ENCODE measurements around the gene FRMD4A.

Gene FRMD4A

DNA sequence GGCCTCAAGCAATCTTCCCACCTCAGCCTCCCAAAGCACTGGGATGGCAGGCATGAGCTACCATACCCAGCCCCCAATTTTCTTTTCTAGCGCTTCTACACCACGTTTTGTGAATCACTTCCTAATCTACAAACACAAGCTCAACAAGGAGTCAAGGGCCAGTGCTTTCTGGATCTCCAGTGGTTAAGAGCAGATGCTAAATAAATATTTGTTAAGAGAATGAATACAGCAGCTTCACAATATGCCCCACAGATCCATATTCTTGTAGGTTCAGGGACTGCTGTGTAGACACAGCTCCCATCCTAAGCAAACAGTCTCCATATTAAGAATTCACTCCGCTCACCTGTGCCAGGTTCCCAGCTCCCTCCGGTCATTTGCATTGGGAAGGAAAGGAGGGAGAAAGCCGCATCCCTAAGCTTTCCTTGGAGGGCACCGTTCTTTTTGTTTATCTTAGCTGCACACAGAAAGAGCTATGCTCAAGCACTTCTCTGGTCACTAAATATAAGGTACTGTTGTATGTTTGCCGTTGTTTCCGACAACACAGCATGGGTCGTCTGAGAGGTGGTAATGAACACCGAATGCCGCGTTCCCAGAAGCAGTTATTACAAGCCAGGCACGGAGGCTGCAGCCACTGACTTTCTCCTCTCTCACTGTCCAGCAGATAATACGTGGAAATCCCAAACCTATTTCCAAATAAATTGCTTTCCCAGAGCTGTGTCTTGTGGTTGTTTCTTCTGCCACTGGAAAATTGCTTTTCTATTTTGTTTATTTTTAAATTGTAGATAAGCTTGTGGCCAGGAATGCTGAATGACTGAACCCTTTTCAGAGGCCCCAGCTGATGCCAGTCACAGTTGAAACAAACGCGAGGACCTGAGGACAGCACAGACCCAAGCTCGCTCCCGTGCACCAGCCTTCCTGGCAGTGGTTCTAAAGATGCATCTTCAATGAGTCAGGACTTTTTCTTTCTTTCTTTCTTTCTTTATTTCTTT, 526.9 kb downstream of the FRMD4A start:
- Mint-ChIP-seq H3K27me3 (ENCODE audit: low read depth) (no peaks in the 10 kb centered on the region), H3K4me3 (no peak overlapping the region)
- TF ChIP-seq, protein P1, sequence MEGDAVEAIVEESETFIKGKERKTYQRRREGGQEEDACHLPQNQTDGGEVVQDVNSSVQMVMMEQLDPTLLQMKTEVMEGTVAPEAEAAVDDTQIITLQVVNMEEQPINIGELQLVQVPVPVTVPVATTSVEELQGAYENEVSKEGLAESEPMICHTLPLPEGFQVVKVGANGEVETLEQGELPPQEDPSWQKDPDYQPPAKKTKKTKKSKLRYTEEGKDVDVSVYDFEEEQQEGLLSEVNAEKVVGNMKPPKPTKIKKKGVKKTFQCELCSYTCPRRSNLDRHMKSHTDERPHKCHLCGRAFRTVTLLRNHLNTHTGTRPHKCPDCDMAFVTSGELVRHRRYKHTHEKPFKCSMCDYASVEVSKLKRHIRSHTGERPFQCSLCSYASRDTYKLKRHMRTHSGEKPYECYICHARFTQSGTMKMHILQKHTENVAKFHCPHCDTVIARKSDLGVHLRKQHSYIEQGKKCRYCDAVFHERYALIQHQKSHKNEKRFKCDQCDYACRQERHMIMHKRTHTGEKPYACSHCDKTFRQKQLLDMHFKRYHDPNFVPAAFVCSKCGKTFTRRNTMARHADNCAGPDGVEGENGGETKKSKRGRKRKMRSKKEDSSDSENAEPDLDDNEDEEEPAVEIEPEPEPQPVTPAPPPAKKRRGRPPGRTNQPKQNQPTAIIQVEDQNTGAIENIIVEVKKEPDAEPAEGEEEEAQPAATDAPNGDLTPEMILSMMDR (IDR thresholded peaks at IDR 0.05; ENCODE audit: unreplicated experiment in 3 of 3): no peak

DNA sequence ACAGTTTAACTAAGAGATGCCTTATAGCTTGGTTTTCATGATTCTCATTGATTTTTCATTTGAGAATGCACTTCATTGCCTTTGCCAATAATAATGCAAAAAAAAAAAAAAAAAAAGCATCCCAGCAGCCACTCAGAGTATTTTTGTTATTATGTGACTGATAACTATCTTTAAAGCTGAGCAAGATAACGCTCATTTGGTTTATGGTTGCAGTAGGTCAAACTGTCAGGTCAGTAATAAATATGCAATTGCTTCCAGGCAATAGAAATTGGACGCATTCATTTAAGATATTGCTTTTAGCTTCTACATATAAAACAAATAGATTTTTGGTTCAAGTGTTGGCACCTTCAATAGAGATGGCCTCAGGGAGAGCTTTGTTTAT, 528.8 kb downstream of the FRMD4A start:
- Mint-ChIP-seq H3K4me3 (no peak overlapping the region), H3K4me1 (peaks cover 7% of the 10 kb centered on the region), H3K27ac (no peak overlapping the region), H3K36me3 (ENCODE audit: low read depth) (peaks cover 14% of the 10 kb centered on the region), H3K9me3 (no peaks in the 10 kb centered on the region), H3K27me3 (ENCODE audit: low read depth) (no peaks in the 10 kb centered on the region)
- TF ChIP-seq, protein P1 (IDR thresholded peaks at IDR 0.05; ENCODE audit: unreplicated experiment in 3 of 3): no peak

More for the DNA sequence above, 526.9 kb downstream of the FRMD4A start:
- Mint-ChIP-seq H3K27ac (peak overlapping the region in 2 of 3 experiments; percentile 9 to 33), H3K36me3 (ENCODE audit: low read depth) (peaks cover 11% of the 10 kb centered on the region), H3K4me1 (peaks cover 13% of the 10 kb centered on the region), H3K9me3 (no peaks in the 10 kb centered on the region)

DNA sequence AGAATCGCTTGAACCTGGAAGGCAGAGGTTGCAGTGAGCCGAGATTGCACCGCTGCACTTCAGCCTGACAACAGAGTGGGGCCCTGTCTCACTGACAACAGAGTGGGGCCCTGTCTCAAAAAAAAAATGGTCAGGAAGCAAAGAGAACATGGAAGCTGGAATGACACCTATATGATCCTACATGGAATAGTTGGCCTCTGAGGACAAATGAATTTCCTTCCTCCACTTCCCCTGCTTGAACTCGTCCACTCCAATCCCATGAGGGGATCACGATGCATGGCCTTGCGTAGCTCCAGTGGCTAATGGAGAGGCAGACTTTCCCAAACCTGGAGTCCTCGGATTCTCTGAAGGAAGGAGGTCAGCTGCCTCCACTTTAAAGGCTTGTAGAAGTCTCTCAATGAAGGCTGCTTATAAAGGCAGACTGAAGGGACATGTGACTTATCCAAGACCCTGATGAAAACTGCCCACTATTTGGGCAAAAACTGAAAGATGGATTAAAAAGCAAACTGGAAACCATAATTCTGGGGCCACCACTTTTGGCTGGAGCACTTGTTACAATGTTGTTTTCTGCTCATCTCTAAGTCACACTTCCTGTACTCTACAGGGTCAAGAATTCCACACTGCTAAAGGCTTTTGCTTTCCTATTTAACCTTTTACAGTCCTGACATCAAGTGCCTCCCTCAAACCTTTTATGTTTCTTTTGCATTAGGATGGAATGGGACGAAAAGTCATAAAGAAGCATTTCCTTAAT, 529.4 kb downstream of the FRMD4A start:
- Mint-ChIP-seq H3K4me3 (no peak overlapping the region), H3K4me1 (peaks cover 9% of the 10 kb centered on the region), H3K9me3 (no peaks in the 10 kb centered on the region), H3K36me3 (ENCODE audit: low read depth) (peaks cover 15% of the 10 kb centered on the region), H3K27ac (no peak overlapping the region), H3K27me3 (ENCODE audit: low read depth) (no peaks in the 10 kb centered on the region)
- TF ChIP-seq, protein P1 (IDR thresholded peaks at IDR 0.05; ENCODE audit: unreplicated experiment in 3 of 3): no peak

DNA sequence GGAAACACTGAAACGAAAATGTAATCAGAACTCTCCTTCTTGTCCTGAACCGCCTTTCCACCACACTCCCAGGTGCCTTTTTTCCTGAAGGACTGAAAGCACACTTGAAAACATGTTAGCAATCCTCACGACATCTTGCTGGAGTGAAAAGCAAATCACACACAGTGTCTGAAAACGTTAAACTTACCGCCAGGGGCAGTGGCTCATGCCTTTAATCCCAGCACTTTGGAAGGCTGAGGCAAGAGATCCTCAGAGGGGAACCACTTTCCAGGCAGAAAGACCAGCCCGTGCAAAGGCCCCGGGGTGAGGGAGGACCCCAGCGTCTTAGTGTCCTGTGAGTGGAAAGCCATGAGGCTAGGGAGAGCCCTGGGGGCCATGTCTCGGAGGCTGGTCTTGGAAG, 533.6 kb downstream of the FRMD4A start:
- TF ChIP-seq, protein P1 (IDR thresholded peaks at IDR 0.05; ENCODE audit: unreplicated experiment in 3 of 3): no peak
- Mint-ChIP-seq H3K27me3 (ENCODE audit: low read depth) (no peaks in the 10 kb centered on the region), H3K9me3 (no peaks in the 10 kb centered on the region), H3K36me3 (ENCODE audit: low read depth) (peaks cover 43% of the 10 kb centered on the region), H3K27ac (peak overlapping the region in 1 of 3 experiments; percentile 82), H3K4me3 (no peak overlapping the region), H3K4me1 (peaks cover 22% of the 10 kb centered on the region)

DNA sequence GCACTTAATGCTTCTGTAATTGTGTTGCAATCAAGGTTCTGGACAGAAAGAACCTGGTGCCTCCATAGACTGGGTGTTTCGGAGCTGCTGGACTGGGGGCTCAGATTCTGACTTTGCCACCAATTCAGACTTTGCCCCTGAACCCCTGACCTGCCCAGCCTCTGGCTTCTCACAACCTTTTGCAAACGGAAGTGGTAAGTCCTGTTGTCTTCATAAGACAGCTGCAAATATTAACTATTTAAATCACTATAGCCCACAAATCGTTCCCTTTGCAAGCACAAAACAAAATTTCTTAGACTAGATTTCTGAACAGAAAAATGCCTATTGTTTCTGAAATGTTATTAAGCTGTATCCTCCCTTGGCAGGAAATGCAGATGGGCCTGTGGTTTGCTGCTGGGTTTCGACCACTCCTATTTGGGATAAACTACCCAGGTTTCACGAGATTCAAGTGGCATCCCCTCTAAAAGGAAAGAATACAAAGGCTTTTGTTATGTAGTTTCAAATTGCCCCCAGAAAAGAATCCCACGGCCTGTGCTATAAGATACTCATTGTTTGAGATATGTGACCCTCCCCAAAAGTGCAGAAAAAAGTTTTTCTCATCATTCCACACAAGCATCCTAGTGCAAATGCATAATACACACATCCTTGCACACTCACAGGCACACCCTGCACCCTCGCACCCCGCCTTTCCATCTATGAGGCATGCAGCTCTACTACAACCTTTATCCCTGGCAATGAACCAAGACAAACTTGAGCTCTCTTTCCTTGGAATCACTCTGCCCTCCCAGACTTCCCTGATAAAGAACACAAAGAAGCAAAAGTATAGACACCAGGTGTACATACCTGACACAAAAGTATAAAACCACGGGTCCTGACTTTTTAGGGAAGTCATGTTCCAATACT, 534.8 kb downstream of the FRMD4A start:
- TF ChIP-seq, protein P1 (IDR thresholded peaks at IDR 0.05; ENCODE audit: unreplicated experiment in 3 of 3): no peak
- H3K27ac Mint-ChIP-seq: peak overlapping the region; percentile 2 to 30 (median 13)
- H3K36me3 Mint-ChIP-seq (ENCODE audit: low read depth): peaks cover 40% of the 10 kb centered on the region
- no peaks in the 10 kb centered on the region for H3K27me3 Mint-ChIP-seq (ENCODE audit: low read depth)
- H3K9me3 Mint-ChIP-seq: no peaks in the 10 kb centered on the region
- peaks cover 20% of the 10 kb centered on the region for H3K4me1 Mint-ChIP-seq
- H3K4me3 Mint-ChIP-seq: no peak overlapping the region

Data from nephron (organoid).